GM10847 (cell line): ENCODE results near the gene THAP5.

Experiments used
- POLR2A ChIP-seq: IDR thresholded peaks from 2 replicates; pipeline ENCODE4 v1.6.1; 2011; ENCODE audit not compliant: insufficient read length; ENCODE audit errors: extremely low read depth

Gene THAP5

GRCh38 chr7:108592646-108593201 is 23.2 kb upstream of the THAP5 start:
- no peak for TF ChIP-seq POLR2A

- TF ChIP-seq POLR2A = no peak
These were observed 21.1 kb upstream of the THAP5 start for GRCh38 chr7:108590606-108591005.

- no peak for TF ChIP-seq POLR2A
These were observed 20.4 kb upstream of the THAP5 start for GRCh38 chr7:108589874-108590273.

- TF ChIP-seq POLR2A = no peak
These were observed 19.7 kb upstream of the THAP5 start for GRCh38 chr7:108589199-108589598.

GRCh38 chr7:108586274-108586710 is 16.8 kb upstream of the THAP5 start:
- TF ChIP-seq POLR2A = no peak

GRCh38 chr7:108585843-108586242 is 16.3 kb upstream of the THAP5 start:
- TF ChIP-seq POLR2A = no peak

- no peak for TF ChIP-seq POLR2A
These were observed 14.7 kb upstream of the THAP5 start for GRCh38 chr7:108584211-108584610.

- TF ChIP-seq POLR2A = no peak
These were observed 12.4 kb upstream of the THAP5 start for GRCh38 chr7:108581655-108582491.

GRCh38 chr7:108580298-108580697 is 10.8 kb upstream of the THAP5 start:
- TF ChIP-seq POLR2A = no peak

GRCh38 chr7:108578937-108579336 is 9.4 kb upstream of the THAP5 start:
- TF ChIP-seq POLR2A = no peak

- no peak for TF ChIP-seq POLR2A
These were observed 6.6 kb upstream of the THAP5 start for GRCh38 chr7:108576116-108576515.

- no peak for TF ChIP-seq POLR2A
These were observed 5.7 kb upstream of the THAP5 start for GRCh38 chr7:108575156-108575555.

- no peak for TF ChIP-seq POLR2A
These were observed 3.0 kb upstream of the THAP5 start for GRCh38 chr7:108572480-108572879.

- no peak for TF ChIP-seq POLR2A
These were observed 745 bp upstream of the THAP5 start for GRCh38 chr7:108570146-108570755.

- no peak for TF ChIP-seq POLR2A
These were observed 615 bp downstream of the THAP5 start for GRCh38 chr7:108568801-108569380.

GRCh38 chr7:108565987-108566386 is 3.5 kb downstream of the THAP5 start:
- no peak for TF ChIP-seq POLR2A
